Inflammatory macrophage (primary cell): ENCODE results near the gene RHBDL3.
"Not testable (repeated sequence)": the region's sequence is repeated elsewhere in the genome, so short reads cannot be mapped to it uniquely, and the experiment has no call there.

Source experiments
- DNase-seq, 2 donors: peaks; one replicate each; pipeline ENCODE4 v3.0.0-alpha.2; 2020 to 2022

The RHBDL3 gene

GRCh38 chr17:32297860-32298259 lies 32.2 kb downstream of the RHBDL3 start:
- no peak for DNase-seq

GRCh38 chr17:32298298-32298697 lies 32.7 kb downstream of the RHBDL3 start:
- peak; percentile 8 to 18 for DNase-seq

GRCh38 chr17:32298721-32299579 lies 33.3 kb downstream of the RHBDL3 start:
- no peak for DNase-seq

GRCh38 chr17:32299580-32300164 lies 34.0 kb downstream of the RHBDL3 start:
- DNase-seq: no peak

GRCh38 chr17:32302037-32302436 lies 36.4 kb downstream of the RHBDL3 start:
- DNase-seq: no peak

- DNase-seq: no peak
Measured at GRCh38 chr17:32302860-32303649, 37.4 kb downstream of the RHBDL3 start.

- DNase-seq: no peak
Measured at GRCh38 chr17:32303781-32304288, 38.2 kb downstream of the RHBDL3 start.

- DNase-seq: no peak
Measured at GRCh38 chr17:32305049-32305448, 39.4 kb downstream of the RHBDL3 start.

- DNase-seq: no peak
Measured at GRCh38 chr17:32307658-32308057, 42.0 kb downstream of the RHBDL3 start.

- DNase-seq: no peak
Measured at GRCh38 chr17:32311028-32311536, 45.5 kb downstream of the RHBDL3 start.

- no peak for DNase-seq
Measured at GRCh38 chr17:32314636-32315035, 49.0 kb downstream of the RHBDL3 start.

GRCh38 chr17:32315171-32315570 lies 49.5 kb downstream of the RHBDL3 start:
- no peak for DNase-seq

- DNase-seq: not testable (repeated sequence)
Measured at GRCh38 chr17:32316653-32317052, 51.0 kb downstream of the RHBDL3 start.

- DNase-seq: no peak
Measured at GRCh38 chr17:32317353-32317752, 51.7 kb downstream of the RHBDL3 start.

- no peak for DNase-seq
Measured at GRCh38 chr17:32318071-32318470, 52.4 kb downstream of the RHBDL3 start.

GRCh38 chr17:32319548-32319905 lies 53.9 kb downstream of the RHBDL3 start:
- peak; percentile 85 to 89 for DNase-seq

GRCh38 chr17:32320080-32320479 lies 54.4 kb downstream of the RHBDL3 start:
- not testable (repeated sequence) for DNase-seq

GRCh38 chr17:32320847-32321246 lies 55.2 kb downstream of the RHBDL3 start:
- DNase-seq: no peak

- DNase-seq: peak; percentile 39 to 63
Measured at GRCh38 chr17:32323046-32323445, 57.4 kb downstream of the RHBDL3 start.

- DNase-seq: peak in 1 of 2 donors; percentile 24
Measured at GRCh38 chr17:32323811-32324491, 58.3 kb downstream of the RHBDL3 start.

GRCh38 chr17:32327911-32328310 lies 62.3 kb downstream of the RHBDL3 start:
- DNase-seq: no peak

GRCh38 chr17:32330147-32330546 lies 64.5 kb downstream of the RHBDL3 start:
- DNase-seq: peak; percentile 17 to 39
